Measurements from ENCODE around the gene TEX28. TPM values are rescaled to one million over a fixed set of nuclear protein-coding genes. Genes with fewer than 3 reads are reported as not detected.

TEX28 gene
- total RNA-seq, 1 donor from 2014 or later, result not detected

DNA sequence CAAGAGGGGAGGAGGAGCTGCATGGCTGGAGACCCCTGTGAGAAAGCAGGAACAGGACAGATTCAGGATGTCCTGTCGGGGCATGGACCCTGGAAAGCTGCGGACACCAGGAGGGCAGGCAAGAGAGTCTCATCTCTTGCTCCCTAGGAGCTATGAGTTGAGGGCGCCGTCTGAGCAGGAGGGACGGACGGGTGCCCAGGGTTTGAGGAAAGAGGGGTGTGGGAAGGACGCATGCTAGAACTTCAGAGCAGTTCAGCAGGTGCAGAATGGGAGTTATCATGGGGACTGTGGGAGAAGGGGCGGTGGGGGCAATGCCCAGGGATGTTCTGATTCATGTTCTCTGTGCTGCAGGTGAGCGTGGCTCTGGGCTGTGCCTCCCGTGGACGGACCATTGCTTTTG lies 25.5 kb upstream of the TEX28 start:
- H3K27me3 ChIP-seq, result no peaks in the 10 kb centered on the region
- no peak overlapping the region for H3K4me3 Mint-ChIP-seq
- H3K27me3 Mint-ChIP-seq (ENCODE audit: insufficient read depth, low read depth), result peaks cover 4% of the 10 kb centered on the region
- no peak for DNase-seq (ENCODE audit: low spot score)
- H3K36me3 ChIP-seq, result no peaks in the 10 kb centered on the region
- H3K4me3 ChIP-seq, result no peak overlapping the region
- no peak overlapping the region for H3K9ac ChIP-seq
- H4K20me1 ChIP-seq (ENCODE audit: low read depth), result no peaks in the 10 kb centered on the region
- H3K4me1 ChIP-seq, result no peaks in the 10 kb centered on the region
- no peak overlapping the region for H2AFZ ChIP-seq (replicated peaks)
- no peaks in the 10 kb centered on the region for H3K9me3 ChIP-seq (ENCODE audit: low read depth)
- H3K27ac ChIP-seq, result no peak overlapping the region
- no peak overlapping the region for H3K4me2 ChIP-seq
- no peaks in the 10 kb centered on the region for H3K36me3 Mint-ChIP-seq
- no peak overlapping the region for H3K27ac Mint-ChIP-seq
- peaks cover 2% of the 10 kb centered on the region for H3K4me1 Mint-ChIP-seq
- TF ChIP-seq EZH2phosphoT487 (IDR thresholded peaks at IDR 0.05) (no peak), EZH2 (IDR thresholded peaks at IDR 0.05) (no peak)
- TF ChIP-seq, protein P1, sequence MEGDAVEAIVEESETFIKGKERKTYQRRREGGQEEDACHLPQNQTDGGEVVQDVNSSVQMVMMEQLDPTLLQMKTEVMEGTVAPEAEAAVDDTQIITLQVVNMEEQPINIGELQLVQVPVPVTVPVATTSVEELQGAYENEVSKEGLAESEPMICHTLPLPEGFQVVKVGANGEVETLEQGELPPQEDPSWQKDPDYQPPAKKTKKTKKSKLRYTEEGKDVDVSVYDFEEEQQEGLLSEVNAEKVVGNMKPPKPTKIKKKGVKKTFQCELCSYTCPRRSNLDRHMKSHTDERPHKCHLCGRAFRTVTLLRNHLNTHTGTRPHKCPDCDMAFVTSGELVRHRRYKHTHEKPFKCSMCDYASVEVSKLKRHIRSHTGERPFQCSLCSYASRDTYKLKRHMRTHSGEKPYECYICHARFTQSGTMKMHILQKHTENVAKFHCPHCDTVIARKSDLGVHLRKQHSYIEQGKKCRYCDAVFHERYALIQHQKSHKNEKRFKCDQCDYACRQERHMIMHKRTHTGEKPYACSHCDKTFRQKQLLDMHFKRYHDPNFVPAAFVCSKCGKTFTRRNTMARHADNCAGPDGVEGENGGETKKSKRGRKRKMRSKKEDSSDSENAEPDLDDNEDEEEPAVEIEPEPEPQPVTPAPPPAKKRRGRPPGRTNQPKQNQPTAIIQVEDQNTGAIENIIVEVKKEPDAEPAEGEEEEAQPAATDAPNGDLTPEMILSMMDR (IDR thresholded peaks at IDR 0.05), result no peak
- H3K9me3 Mint-ChIP-seq, result peaks cover 18% of the 10 kb centered on the region
- no peaks in the 10 kb centered on the region for H3K79me2 ChIP-seq (ENCODE audit: low read depth)
- H3F3A ChIP-seq (ENCODE audit: low read depth), result no peaks in the 10 kb centered on the region

GRCh38 chrX:154317391-154317995 lies 22.6 kb upstream of the TEX28 start:
- no peaks in the 10 kb centered on the region for H3K36me3 Mint-ChIP-seq
- H3K9me3 ChIP-seq (ENCODE audit: low read depth), result no peaks in the 10 kb centered on the region
- no peaks in the 10 kb centered on the region for H3K36me3 ChIP-seq
- H3K4me3 ChIP-seq, result no peak overlapping the region
- peaks cover 4% of the 10 kb centered on the region for H3K4me1 Mint-ChIP-seq
- H2AFZ ChIP-seq (replicated peaks), result peak overlapping the region; percentile 26
- H3K79me2 ChIP-seq (ENCODE audit: low read depth), result no peaks in the 10 kb centered on the region
- no peak overlapping the region for H3K4me2 ChIP-seq
- no peaks in the 10 kb centered on the region for H3F3A ChIP-seq (ENCODE audit: low read depth)
- TF ChIP-seq EZH2 (IDR thresholded peaks at IDR 0.05), result no peak
- TF ChIP-seq, protein P1 (IDR thresholded peaks at IDR 0.05), result peak; percentile 48
- peak; percentile 55 for DNase-seq (ENCODE audit: low spot score)
- peaks cover 14% of the 10 kb centered on the region for H3K9me3 Mint-ChIP-seq
- H3K27ac ChIP-seq, result no peak overlapping the region
- H3K27me3 Mint-ChIP-seq (ENCODE audit: insufficient read depth, low read depth), result peaks cover 4% of the 10 kb centered on the region
- H3K4me1 ChIP-seq, result no peaks in the 10 kb centered on the region
- no peaks in the 10 kb centered on the region for H3K27me3 ChIP-seq
- H3K9ac ChIP-seq, result no peak overlapping the region
- H3K27ac Mint-ChIP-seq, result no peak overlapping the region
- no peak overlapping the region for H3K4me3 Mint-ChIP-seq
- no peaks in the 10 kb centered on the region for H4K20me1 ChIP-seq (ENCODE audit: low read depth)

DNA sequence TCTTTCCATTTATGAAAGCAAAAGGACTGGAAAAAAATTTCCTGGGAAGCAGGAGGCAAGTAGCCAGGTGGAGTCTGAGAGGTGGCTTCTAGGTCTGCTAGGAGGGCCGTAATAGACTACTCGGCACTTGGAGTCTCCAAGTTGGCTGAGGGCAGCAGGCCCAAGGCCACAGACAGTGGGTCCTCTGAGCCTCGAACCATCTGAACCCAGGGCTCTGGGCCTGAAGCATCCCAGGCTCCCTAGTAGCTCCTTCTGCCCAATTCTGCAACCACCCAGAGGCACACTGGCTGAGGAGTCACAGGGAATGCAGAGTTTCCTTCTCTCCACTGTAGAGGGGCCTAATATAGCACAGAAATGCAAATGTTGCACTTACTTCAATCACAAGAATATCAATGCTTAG lies 20.5 kb upstream of the TEX28 start:
- H3K4me2 ChIP-seq, result no peak overlapping the region
- H3K4me3 ChIP-seq, result no peak overlapping the region
- no peak overlapping the region for H3K27ac ChIP-seq
- peaks cover 4% of the 10 kb centered on the region for H3K4me1 Mint-ChIP-seq
- no peak overlapping the region for H3K27ac Mint-ChIP-seq
- no peak for TF ChIP-seq EZH2phosphoT487 (IDR thresholded peaks at IDR 0.05)
- TF ChIP-seq EZH2 (IDR thresholded peaks at IDR 0.05), result no peak
- TF ChIP-seq, protein P1 (IDR thresholded peaks at IDR 0.05), result no peak
- H3K36me3 Mint-ChIP-seq, result no peaks in the 10 kb centered on the region
- H3K9me3 Mint-ChIP-seq, result peaks cover 14% of the 10 kb centered on the region
- H3K9ac ChIP-seq, result no peak overlapping the region
- H3K36me3 ChIP-seq, result no peaks in the 10 kb centered on the region
- H3F3A ChIP-seq (ENCODE audit: low read depth), result no peaks in the 10 kb centered on the region
- H3K27me3 ChIP-seq, result no peaks in the 10 kb centered on the region
- H2AFZ ChIP-seq (replicated peaks), result no peak overlapping the region
- DNase-seq (ENCODE audit: low spot score), result no peak
- H3K9me3 ChIP-seq (ENCODE audit: low read depth), result no peaks in the 10 kb centered on the region
- H3K79me2 ChIP-seq (ENCODE audit: low read depth), result no peaks in the 10 kb centered on the region
- H3K27me3 Mint-ChIP-seq (ENCODE audit: insufficient read depth, low read depth), result no peaks in the 10 kb centered on the region
- no peaks in the 10 kb centered on the region for H3K4me1 ChIP-seq
- H3K4me3 Mint-ChIP-seq, result no peak overlapping the region
- H4K20me1 ChIP-seq (ENCODE audit: low read depth), result no peaks in the 10 kb centered on the region
